OCI-LY3 (cell line): Measurements from ENCODE around the gene PRKG2.

Source experiments
- H2AFZ ChIP-seq: fragments of 200-600, 300-600 bp; shearing (Covaris generic); 2 replicates; pipeline ENCODE4 v1.6.0; 2014; ENCODE audit warnings: antibody characterized with exemption, low read depth, low read length
- H3K27ac ChIP-seq: fragments of 200-600, 300-600 bp; sonication (generic); 2 replicates; pipeline ENCODE4 v1.5.1; 2014; ENCODE audit warnings: mild to moderate bottlenecking, low read length, moderate library complexity, mixed read lengths
- H3K27me3 ChIP-seq: fragments of 200-600, 300-600 bp; sonication (generic); 2 replicates; pipeline ENCODE4 v1.6.1; 2014; ENCODE audit warnings: low read depth, low read length, mixed read lengths
- H3K36me3 ChIP-seq: fragments of 200-600, 300-600 bp; sonication (generic); replicated peaks from 2 replicates; pipeline ENCODE3; 2014; ENCODE audit warnings: low read depth, low read length, mixed read lengths
- H3K4me1 ChIP-seq: fragments of 300-600, 200-600 bp; sonication (generic); 2 replicates; pipeline ENCODE4 v1.6.1; 2014; ENCODE audit warnings: low read length, mixed read lengths
- H3K4me2 ChIP-seq: fragments of 200-600, 300-600 bp; sonication (generic); 2 replicates; pipeline ENCODE4 v1.6.1; 2014; ENCODE audit warnings: low read length, mixed read lengths
- H3K4me3 ChIP-seq: fragments of 300-600, 200-600 bp; sonication (generic); 2 replicates; pipeline ENCODE4 v1.5.1; 2014; ENCODE audit warnings: antibody characterized with exemption, mild to moderate bottlenecking, low read length, moderate library complexity
- H3K79me2 ChIP-seq: fragments of 300-600, 200-600 bp; shearing (Covaris generic); 2 replicates; pipeline ENCODE4 v1.6.1; 2014; ENCODE audit warnings: mild to moderate bottlenecking, low read length, mixed read lengths
- H3K9ac ChIP-seq: fragments of 300-600, 200-600 bp; shearing (Covaris generic); 2 replicates; pipeline ENCODE4 v1.6.0; 2014; ENCODE audit warnings: mild to moderate bottlenecking, low read length, moderate library complexity
- H3K9me3 ChIP-seq: fragments of 200-600, 300-600 bp; shearing (Covaris generic); 2 replicates; pipeline ENCODE4 v1.6.1; 2014; ENCODE audit warnings: low read length, mixed read lengths; ENCODE audit not compliant: insufficient read depth
- H4K20me1 ChIP-seq: fragments of 200-600, 300-600 bp; sonication (generic); 2 replicates; pipeline ENCODE4 v1.6.1; 2016; ENCODE audit warnings: low read length, mixed read lengths; ENCODE audit not compliant: insufficient read depth
- EZH2phosphoT487 ChIP-seq: fragments of 200-600 bp; shearing (Covaris generic); IDR thresholded peaks from 2 replicates; pipeline ENCODE4 v1.6.1; 2018; ENCODE audit warnings: antibody characterized with exemption, mixed run types, low read depth
- TF ChIP-seq, protein P1 (sequence below): fragments of 200-600, 300-600 bp; sonication (generic); IDR thresholded peaks from 2 replicates; pipeline ENCODE4 v1.5.1; 2014; ENCODE audit warnings: antibody characterized with exemption, low read length, low read depth

The PRKG2 gene

DNA sequence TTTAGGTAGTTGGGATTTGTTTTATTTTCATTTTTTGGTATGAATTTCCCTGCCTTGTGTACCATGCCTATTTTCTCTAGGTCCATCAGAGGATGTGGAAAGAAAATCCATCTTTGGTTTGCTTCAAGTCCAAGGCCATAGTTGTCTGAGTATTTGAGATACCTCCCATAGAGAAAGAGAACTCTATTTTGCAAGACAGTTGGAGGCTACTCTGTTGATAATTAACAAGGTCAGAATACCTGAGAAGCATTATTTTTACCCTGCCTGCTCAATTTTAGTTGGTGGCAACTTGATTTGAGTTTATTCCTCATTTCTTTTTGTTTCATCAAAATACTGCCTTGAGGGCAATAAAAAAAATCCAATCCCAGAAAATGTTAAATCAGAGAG lies 153.7 kb downstream of the PRKG2 start:
- Histone ChIP-seq H3K4me2 (0 out of 2 replicates have a peak overlapping the region, but pooled peaks have one; percentile 43), H3K36me3 (no peaks in the 10 kb centered on the region), H4K20me1 (no peaks in the 10 kb centered on the region), H3K4me3 (no peak overlapping the region), H2AFZ (no peak overlapping the region), H3K9ac (no peak overlapping the region), H3K27ac (no peak overlapping the region), H3K4me1 (peaks cover 18% of the 10 kb centered on the region), H3K79me2 (no peaks in the 10 kb centered on the region), H3K9me3 (no peaks in the 10 kb centered on the region), H3K27me3 (peaks cover 14% of the 10 kb centered on the region; the same call in 1 of the 2 replicates)
- TF ChIP-seq EZH2phosphoT487: no peak
- TF ChIP-seq, protein P1, sequence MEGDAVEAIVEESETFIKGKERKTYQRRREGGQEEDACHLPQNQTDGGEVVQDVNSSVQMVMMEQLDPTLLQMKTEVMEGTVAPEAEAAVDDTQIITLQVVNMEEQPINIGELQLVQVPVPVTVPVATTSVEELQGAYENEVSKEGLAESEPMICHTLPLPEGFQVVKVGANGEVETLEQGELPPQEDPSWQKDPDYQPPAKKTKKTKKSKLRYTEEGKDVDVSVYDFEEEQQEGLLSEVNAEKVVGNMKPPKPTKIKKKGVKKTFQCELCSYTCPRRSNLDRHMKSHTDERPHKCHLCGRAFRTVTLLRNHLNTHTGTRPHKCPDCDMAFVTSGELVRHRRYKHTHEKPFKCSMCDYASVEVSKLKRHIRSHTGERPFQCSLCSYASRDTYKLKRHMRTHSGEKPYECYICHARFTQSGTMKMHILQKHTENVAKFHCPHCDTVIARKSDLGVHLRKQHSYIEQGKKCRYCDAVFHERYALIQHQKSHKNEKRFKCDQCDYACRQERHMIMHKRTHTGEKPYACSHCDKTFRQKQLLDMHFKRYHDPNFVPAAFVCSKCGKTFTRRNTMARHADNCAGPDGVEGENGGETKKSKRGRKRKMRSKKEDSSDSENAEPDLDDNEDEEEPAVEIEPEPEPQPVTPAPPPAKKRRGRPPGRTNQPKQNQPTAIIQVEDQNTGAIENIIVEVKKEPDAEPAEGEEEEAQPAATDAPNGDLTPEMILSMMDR: no peak

DNA sequence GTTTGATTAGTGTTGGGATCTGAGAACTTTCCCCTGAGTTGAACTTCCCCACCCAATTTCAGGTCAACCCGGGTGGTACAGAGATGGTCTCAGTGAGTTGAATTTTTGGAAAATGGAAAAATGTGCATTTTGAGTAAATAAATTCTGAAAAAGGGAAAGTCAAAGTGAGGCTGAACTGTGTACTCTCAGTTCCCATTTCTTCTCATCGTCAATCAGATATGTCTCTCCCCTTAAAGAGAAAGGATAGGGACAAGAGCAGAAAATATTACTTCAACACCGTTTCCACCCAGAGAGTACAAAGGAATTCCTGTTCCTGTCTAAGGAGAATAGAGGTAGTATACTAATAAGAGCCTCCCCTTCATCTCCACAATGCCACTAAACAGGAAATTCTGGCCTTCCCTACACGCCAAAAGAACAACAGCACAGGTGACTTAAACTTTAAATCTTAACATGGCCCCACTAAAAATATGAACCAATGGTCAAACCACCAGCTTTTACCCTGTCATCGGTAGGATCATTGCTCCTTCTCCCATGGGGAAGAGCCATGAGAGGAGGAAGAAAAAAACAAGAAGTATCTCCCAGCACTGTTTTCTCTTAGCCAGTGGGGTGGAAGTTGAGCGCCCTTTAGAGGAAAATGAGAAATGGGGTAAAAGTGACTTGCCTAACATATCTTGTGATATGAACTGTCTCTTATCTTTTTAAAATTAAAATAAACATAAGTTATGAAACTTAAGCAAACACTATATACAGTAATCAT lies 154.3 kb downstream of the PRKG2 start:
- Histone ChIP-seq H3K4me3 (peak overlapping the region; percentile 35), H3K4me1 (peaks cover 18% of the 10 kb centered on the region), H3K36me3 (no peaks in the 10 kb centered on the region), H3K4me2 (peak overlapping the region; percentile 43), H3K9ac (no peak overlapping the region), H3K27me3 (peaks cover 14% of the 10 kb centered on the region; the same call in 1 of the 2 replicates), H3K79me2 (no peaks in the 10 kb centered on the region), H3K27ac (no peak overlapping the region), H3K9me3 (no peaks in the 10 kb centered on the region), H2AFZ (no peak overlapping the region), H4K20me1 (no peaks in the 10 kb centered on the region)
- TF ChIP-seq EZH2phosphoT487: no peak
- TF ChIP-seq, protein P1: no peak

DNA sequence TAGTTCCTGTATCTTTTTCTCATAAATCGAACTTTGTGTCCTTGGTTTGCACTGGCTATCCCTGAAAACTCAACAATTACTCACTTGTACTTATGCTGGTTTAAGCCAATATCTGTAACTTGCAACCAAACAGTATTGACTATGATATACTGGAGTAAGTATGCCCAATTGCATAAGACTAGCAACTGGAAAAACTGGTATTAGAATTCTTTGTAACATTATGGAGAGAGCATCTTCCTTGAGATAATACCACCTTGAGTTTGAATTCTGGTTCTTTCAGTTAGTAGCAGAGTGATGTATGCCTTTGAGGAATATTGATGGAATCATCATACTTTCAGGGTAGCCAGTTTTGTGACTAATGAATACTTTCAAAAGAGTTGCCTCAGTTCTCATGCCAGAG lies 156.4 kb downstream of the PRKG2 start:
- Histone ChIP-seq H3K4me3 (no peak overlapping the region), H3K4me1 (peaks cover 23% of the 10 kb centered on the region), H3K4me2 (no peak overlapping the region), H3K27ac (no peak overlapping the region), H3K36me3 (no peaks in the 10 kb centered on the region), H3K27me3 (no peaks in the 10 kb centered on the region), H3K79me2 (no peaks in the 10 kb centered on the region), H4K20me1 (no peaks in the 10 kb centered on the region), H2AFZ (no peak overlapping the region), H3K9ac (no peak overlapping the region), H3K9me3 (no peaks in the 10 kb centered on the region)
- TF ChIP-seq, protein P1: no peak
- TF ChIP-seq EZH2phosphoT487: no peak

DNA sequence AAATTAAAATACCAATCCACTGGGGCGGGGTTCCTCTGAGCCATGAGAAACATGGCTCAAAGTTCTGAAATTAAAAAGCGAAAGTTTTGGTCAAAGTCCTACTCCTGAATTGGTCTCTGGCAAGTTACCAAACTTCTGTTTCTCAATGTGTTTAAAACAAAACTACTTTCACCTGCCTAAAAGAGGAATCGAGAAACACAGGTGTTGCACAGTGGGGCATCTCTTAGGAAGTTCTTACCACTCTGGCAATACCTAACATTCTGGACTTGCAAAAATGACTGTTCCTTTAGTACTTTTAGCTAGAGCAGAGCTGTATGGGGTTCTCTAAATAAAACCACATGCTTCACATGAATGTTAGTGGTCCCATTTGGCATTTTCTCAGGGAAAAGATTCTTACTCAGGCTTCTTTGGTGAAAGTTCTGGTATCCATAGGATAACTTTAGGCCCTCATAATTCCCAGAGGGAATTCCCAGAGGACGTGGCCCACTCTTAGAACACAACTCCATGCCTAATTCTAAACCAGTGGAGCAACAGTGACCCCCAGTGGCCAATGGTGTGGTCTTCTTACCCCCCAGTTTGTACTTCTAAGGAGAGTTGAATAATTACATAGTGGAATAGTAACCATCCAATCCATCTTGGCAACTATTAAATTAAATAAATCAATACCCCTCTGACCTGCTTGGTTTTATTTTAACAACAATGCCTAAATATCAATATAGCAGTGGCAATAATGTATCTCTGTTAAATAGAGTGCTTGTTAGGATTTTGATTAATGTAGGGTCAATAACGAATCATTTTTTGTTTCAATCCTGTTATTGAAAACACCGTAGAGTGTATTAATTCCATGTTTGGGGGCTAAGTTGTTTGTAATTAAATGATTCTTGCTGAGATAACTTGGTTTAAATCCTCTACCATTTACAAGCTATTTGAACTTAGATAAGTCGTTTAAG lies 162.6 kb downstream of the PRKG2 start:
- Histone ChIP-seq H3K4me1 (peaks cover 28% of the 10 kb centered on the region), H3K9me3 (no peaks in the 10 kb centered on the region), H4K20me1 (no peaks in the 10 kb centered on the region), H3K9ac (peak overlapping the region; percentile 1; the same call in 1 of the 2 replicates), H3K36me3 (no peaks in the 10 kb centered on the region), H2AFZ (no peak overlapping the region), H3K4me2 (peak overlapping the region; percentile 73), H3K27me3 (peaks cover 39% of the 10 kb centered on the region), H3K79me2 (no peaks in the 10 kb centered on the region), H3K4me3 (peak overlapping the region; percentile 53), H3K27ac (peak overlapping the region; percentile 67)
- TF ChIP-seq, protein P1: peak; percentile 94
- TF ChIP-seq EZH2phosphoT487: peak; percentile 87
